ENCODE data around the gene THADA. TPM values are rescaled to one million over a fixed set of nuclear protein-coding genes. Genes with fewer than 3 reads are reported as not detected.

THADA gene
- total RNA-seq, 2 donors from 2014 or later, result 41.1 to 54.3 TPM

DNA sequence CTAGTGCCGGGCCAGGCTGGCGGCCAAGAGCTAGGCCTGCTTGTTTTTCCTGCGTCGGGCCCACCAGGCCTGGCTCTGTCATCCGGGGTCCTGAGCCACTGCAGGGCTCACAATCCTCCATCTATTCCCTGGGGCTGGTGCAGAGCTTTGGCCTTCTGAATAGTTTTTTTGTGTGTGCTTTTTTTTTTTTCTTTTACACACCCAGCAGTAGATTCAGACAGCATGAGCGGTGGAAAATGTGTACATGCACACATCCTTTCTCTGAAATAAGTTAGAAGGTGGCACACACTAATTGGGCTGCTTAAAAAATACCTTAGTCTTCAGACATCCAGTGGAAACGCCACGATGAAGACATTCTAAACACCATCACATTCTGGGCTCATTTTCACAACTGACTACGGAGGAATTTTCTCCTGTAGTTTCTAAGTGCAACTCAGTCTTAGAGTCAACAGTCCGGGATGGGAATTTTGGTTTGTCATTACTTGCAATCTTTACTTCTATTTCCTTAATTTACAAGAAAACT, 375.5 kb downstream of the THADA start:
- Histone ChIP-seq H3K9me3 (no peaks in the 10 kb centered on the region), H3K27me3 (replicated peaks; ENCODE audit: insufficient read depth) (no peaks in the 10 kb centered on the region), H3K27ac (peak overlapping the region; percentile 98 to 99), H3K4me1 (replicated peaks) (peaks cover 24% of the 10 kb centered on the region), H3K36me3 (peaks cover 4 to 21% of the 10 kb centered on the region in 2 donors), H3K4me3 (peak overlapping the region; percentile 20 to 87)
- no peak for DNase-seq (ENCODE audit: low spot score)
- TF ChIP-seq, protein P1, sequence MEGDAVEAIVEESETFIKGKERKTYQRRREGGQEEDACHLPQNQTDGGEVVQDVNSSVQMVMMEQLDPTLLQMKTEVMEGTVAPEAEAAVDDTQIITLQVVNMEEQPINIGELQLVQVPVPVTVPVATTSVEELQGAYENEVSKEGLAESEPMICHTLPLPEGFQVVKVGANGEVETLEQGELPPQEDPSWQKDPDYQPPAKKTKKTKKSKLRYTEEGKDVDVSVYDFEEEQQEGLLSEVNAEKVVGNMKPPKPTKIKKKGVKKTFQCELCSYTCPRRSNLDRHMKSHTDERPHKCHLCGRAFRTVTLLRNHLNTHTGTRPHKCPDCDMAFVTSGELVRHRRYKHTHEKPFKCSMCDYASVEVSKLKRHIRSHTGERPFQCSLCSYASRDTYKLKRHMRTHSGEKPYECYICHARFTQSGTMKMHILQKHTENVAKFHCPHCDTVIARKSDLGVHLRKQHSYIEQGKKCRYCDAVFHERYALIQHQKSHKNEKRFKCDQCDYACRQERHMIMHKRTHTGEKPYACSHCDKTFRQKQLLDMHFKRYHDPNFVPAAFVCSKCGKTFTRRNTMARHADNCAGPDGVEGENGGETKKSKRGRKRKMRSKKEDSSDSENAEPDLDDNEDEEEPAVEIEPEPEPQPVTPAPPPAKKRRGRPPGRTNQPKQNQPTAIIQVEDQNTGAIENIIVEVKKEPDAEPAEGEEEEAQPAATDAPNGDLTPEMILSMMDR (IDR thresholded peaks at IDR 0.05), result no peak
- no peak for TF ChIP-seq POLR2A (IDR thresholded peaks at IDR 0.05)
- TF ChIP-seq POLR2AphosphoS5 (IDR thresholded peaks at IDR 0.05), result no peak
- WGBS, result under 1% methylated on average over 10 of the region's 10 CpGs
- intact Hi-C loops (cut with DNase I), result loop anchor here (5.0 to 10.0 kb wide), 3 partner anchors 63 to 365 kb away; no protein-coding TSS in a partner anchor

GRCh38 chr2:43219383-43220228, 376.2 kb downstream of the THADA start:
- Histone ChIP-seq H3K4me1 (replicated peaks) (peaks cover 24% of the 10 kb centered on the region), H3K4me3 (peak overlapping the region; percentile 20 to 35), H3K36me3 (peaks cover 1 to 14% of the 10 kb centered on the region in 2 donors), H3K9me3 (no peaks in the 10 kb centered on the region), H3K27me3 (replicated peaks; ENCODE audit: insufficient read depth) (no peaks in the 10 kb centered on the region), H3K27ac (peak overlapping the region; percentile 98 to 99)
- TF ChIP-seq POLR2A (IDR thresholded peaks at IDR 0.05) (peak; percentile 38), POLR2AphosphoS5 (IDR thresholded peaks at IDR 0.05) (peak; percentile 67)
- TF ChIP-seq, protein P1 (IDR thresholded peaks at IDR 0.05), result peak in 1 of 4 experiments; percentile 12
- intact Hi-C loops (cut with DNase I), result loop anchor here (2.0 to 10.0 kb wide), 4 partner anchors 41 to 365 kb away; no protein-coding TSS in a partner anchor
- 3% methylated on average over 34 of the region's 35 CpGs for WGBS
- DNase-seq (ENCODE audit: low spot score), result peak; percentile 85

- DNase-seq (ENCODE audit: low spot score), result no peak
- H3K27me3 ChIP-seq (replicated peaks; ENCODE audit: insufficient read depth), result no peaks in the 10 kb centered on the region
- H3K36me3 ChIP-seq, result peaks cover 0 to 6% of the 10 kb centered on the region in 2 donors
- 14% methylated on average over 8 of the region's 8 CpGs for WGBS
- H3K27ac ChIP-seq, result peak overlapping the region; percentile 98 to 99
- no peak for TF ChIP-seq POLR2AphosphoS5 (IDR thresholded peaks at IDR 0.05)
- TF ChIP-seq, protein P1 (IDR thresholded peaks at IDR 0.05), result no peak
- no peak for TF ChIP-seq POLR2A (IDR thresholded peaks at IDR 0.05)
- H3K4me3 ChIP-seq, result peak overlapping the region; percentile 20 to 35
- peaks cover 24% of the 10 kb centered on the region for H3K4me1 ChIP-seq (replicated peaks)
- intact Hi-C loops (cut with DNase I), result loop anchor here (2.0 kb wide), 1 partner anchor 40 kb away; no protein-coding TSS in a partner anchor
- H3K9me3 ChIP-seq, result no peaks in the 10 kb centered on the region
Measured at GRCh38 chr2:43218702-43219382, 377.0 kb downstream of the THADA start.

- H3K27ac ChIP-seq, result peak overlapping the region; percentile 98 to 99
- H3K9me3 ChIP-seq, result no peaks in the 10 kb centered on the region
- intact Hi-C loops (cut with DNase I), result loop anchor here (2.0 kb wide), 1 partner anchor 39 kb away; no protein-coding TSS in a partner anchor
- no peaks in the 10 kb centered on the region for H3K27me3 ChIP-seq (replicated peaks; ENCODE audit: insufficient read depth)
- H3K4me3 ChIP-seq, result no peak overlapping the region
- peaks cover 24% of the 10 kb centered on the region for H3K4me1 ChIP-seq (replicated peaks)
- peaks cover 0 to under 1% of the 10 kb centered on the region in 2 donors for H3K36me3 ChIP-seq
- TF ChIP-seq, protein P1 (IDR thresholded peaks at IDR 0.05), result no peak
- TF ChIP-seq POLR2A (IDR thresholded peaks at IDR 0.05) (no peak), POLR2AphosphoS5 (IDR thresholded peaks at IDR 0.05) (no peak)
- no peak for DNase-seq (ENCODE audit: low spot score)
- 20% methylated on average over 13 of the region's 13 CpGs for WGBS
Measured at GRCh38 chr2:43218155-43218701, 377.6 kb downstream of the THADA start.
